Activated CD4-positive, alpha-beta T cell treated with anti-CD3 and anti-CD28 coated beads, Interleukin-2, Interleukin-4, amounts not matched to agents 100 ng/mL and 50 ng/mL, durations not matched to agents 16 hours and 8 hours (primary cell): ENCODE data around the gene PWWP2B.

ENCODE experiments used
- DNase-seq: peaks from one replicate; pipeline ENCODE4 v3.0.0-alpha.2; 2020; ENCODE audit warnings: low spot score

Gene PWWP2B

GRCh38 chr10:132459301-132460003, 62.5 kb downstream of the PWWP2B start:
- no peak for DNase-seq

- DNase-seq: no peak
Measured at GRCh38 chr10:132460071-132460470, 63.1 kb downstream of the PWWP2B start.

GRCh38 chr10:132460691-132461090, 63.7 kb downstream of the PWWP2B start:
- no peak for DNase-seq

GRCh38 chr10:132461103-132461682, 64.2 kb downstream of the PWWP2B start:
- no peak for DNase-seq

GRCh38 chr10:132461683-132462231, 64.8 kb downstream of the PWWP2B start:
- no peak for DNase-seq

- DNase-seq: no peak
Measured at GRCh38 chr10:132462463-132463332, 65.7 kb downstream of the PWWP2B start.

- no peak for DNase-seq
Measured at GRCh38 chr10:132463333-132464255, 66.6 kb downstream of the PWWP2B start.

GRCh38 chr10:132464256-132465192, 67.5 kb downstream of the PWWP2B start:
- DNase-seq: no peak

- no peak for DNase-seq
Measured at GRCh38 chr10:132465193-132465888, 68.3 kb downstream of the PWWP2B start.

GRCh38 chr10:132465889-132466519, 69.0 kb downstream of the PWWP2B start:
- DNase-seq: no peak

- no peak for DNase-seq
Measured at GRCh38 chr10:132466520-132467463, 69.8 kb downstream of the PWWP2B start.
